ENCODE data around the gene PTPRN2. TPM values are rescaled to one million over a fixed set of nuclear protein-coding genes. Genes with fewer than 3 reads are reported as not detected.

The PTPRN2 gene
- total and polyA plus RNA-seq, 2 donors (not counting 3 experiments of a cell fraction or from before 2014, with no cell fraction given) = 0.62 to 0.88 TPM

- no peak overlapping the region for H3K27ac ChIP-seq (ENCODE audit: insufficient read depth, low read depth, low read length)
- TF ChIP-seq MYC (IDR thresholded peaks at IDR 0.05; ENCODE audit: low read depth, low read length) (no peak), POLR2A (IDR thresholded peaks at IDR 0.05; ENCODE audit: low read depth, low read length) (no peak), POLR2AphosphoS5 (IDR thresholded peaks at IDR 0.05; ENCODE audit: insufficient read depth, low read depth, low read length) (no peak), CTCF (IDR thresholded peaks at IDR 0.05; ENCODE audit: extremely low read depth in 1 of 2, insufficient read depth in 1 of 2, low read depth in 1 of 2, low read length in 2 of 2) (no peak), FOS (IDR thresholded peaks at IDR 0.05; ENCODE audit: borderline replicate concordance, insufficient read depth, low read length) (no peak), GATA2 (IDR thresholded peaks at IDR 0.05; ENCODE audit: insufficient read depth, insufficient read length, low read depth, low read length) (no peak), MAX (IDR thresholded peaks at IDR 0.05; ENCODE audit: insufficient read depth, insufficient read length) (no peak), JUN (IDR thresholded peaks at IDR 0.05; ENCODE audit: borderline replicate concordance, insufficient read depth, insufficient read length, low read depth) (no peak), EZH2 (IDR thresholded peaks at IDR 0.05; ENCODE audit: borderline replicate concordance, low read depth, low read length, severe bottlenecking) (no peak)
- no peaks in the 10 kb centered on the region for H3K79me2 ChIP-seq (ENCODE audit: control insufficient read depth, insufficient read depth, low read length)
- H3K4me2 ChIP-seq (ENCODE audit: insufficient read depth, low read length) = no peak overlapping the region
- peaks cover 15% of the 10 kb centered on the region for H3K9me3 ChIP-seq (replicated peaks; ENCODE audit: control insufficient read depth, insufficient read depth, low read length)
- FAIRE-seq = no peak
- H3K9ac ChIP-seq (replicated peaks; ENCODE audit: extremely low read depth, insufficient read depth, low read length) = no peak overlapping the region
- no peaks in the 10 kb centered on the region for H4K20me1 ChIP-seq (replicated peaks; ENCODE audit: control insufficient read depth, extremely low read depth, insufficient read depth, low read length)
- H3K4me3 ChIP-seq (replicated peaks in 1 of 3; ENCODE audit: insufficient read depth in 1 of 3, low read depth in 1 of 3, low read length in 3 of 3) = no peak overlapping the region
- CTCF ChIA-PET = no interaction called here
- H3K36me3 ChIP-seq (ENCODE audit: control insufficient read depth in 2 of 2, extremely low read depth in 1 of 2, insufficient read depth in 2 of 2, low read length in 2 of 2) = no peaks in the 10 kb centered on the region
- no peaks in the 10 kb centered on the region for H3K9me1 ChIP-seq (replicated peaks; ENCODE audit: control insufficient read depth, extremely low read depth, insufficient read depth, low read length)
- no peak for DNase-seq (ENCODE audit: low read depth, low spot score)
- H2AFZ ChIP-seq (ENCODE audit: low read depth, low read length) = no peak overlapping the region
- intact Hi-C loops (cut with micrococcal nuclease) = no loop called here
- dilution Hi-C loops (cut with MboI; ENCODE audit: extremely low pct_ligation_motif_present, low sequenced_read_pairs) = no loop called here
- H3K27me3 ChIP-seq (ENCODE audit: control insufficient read depth in 2 of 2, insufficient read depth in 2 of 2, low read length in 2 of 2) = no peaks in the 10 kb centered on the region
- POLR2A ChIA-PET = no interaction called here
- BruUV-seq (replicated peaks) = no TSS peak
- no peaks in the 10 kb centered on the region for H3K4me1 ChIP-seq (ENCODE audit: control insufficient read depth, extremely low read depth, insufficient read depth, low read length)
These were observed 331.4 kb downstream of the PTPRN2 start for GRCh38 chr7:158256091-158256816.

Data from endothelial cell of umbilical vein (primary cell).